Gastroesophageal sphincter (tissue), 3 donors: Measurements from ENCODE around the gene MEOX2.
A peak's percentile ranks its signal among the peaks of the same experiment; 100 is the strongest.

ENCODE experiments used
- CTCF ChIP-seq, 4 experiments: fragments of 200-600 bp in 2 of 4; fragments of 450-650 bp in 2 of 4; sonication (generic) in 1 of 4; IDR thresholded peaks; one replicate each; pipeline ENCODE4 v1.5.1; 2017 to 2019; ENCODE audit warnings: antibody characterized with exemption in 4 of 4, mild to moderate bottlenecking in 2 of 4, moderate library complexity in 2 of 4
- EP300 ChIP-seq: sonication (generic); formaldehyde crosslinking; IDR thresholded peaks from one replicate; pipeline ENCODE4 v1.6.1; 2017; ENCODE audit warnings: antibody characterized with exemption, mild to moderate bottlenecking

GRCh38 chr7:15652776-15653290, 33.6 kb downstream of the MEOX2 start:
- TF ChIP-seq CTCF (IDR thresholded peaks at IDR 0.05) = peak in 1 of 4 experiments; percentile 11
- no peak for TF ChIP-seq EP300
